ENCODE measurements around the gene CD274.

Gene CD274

DNA sequence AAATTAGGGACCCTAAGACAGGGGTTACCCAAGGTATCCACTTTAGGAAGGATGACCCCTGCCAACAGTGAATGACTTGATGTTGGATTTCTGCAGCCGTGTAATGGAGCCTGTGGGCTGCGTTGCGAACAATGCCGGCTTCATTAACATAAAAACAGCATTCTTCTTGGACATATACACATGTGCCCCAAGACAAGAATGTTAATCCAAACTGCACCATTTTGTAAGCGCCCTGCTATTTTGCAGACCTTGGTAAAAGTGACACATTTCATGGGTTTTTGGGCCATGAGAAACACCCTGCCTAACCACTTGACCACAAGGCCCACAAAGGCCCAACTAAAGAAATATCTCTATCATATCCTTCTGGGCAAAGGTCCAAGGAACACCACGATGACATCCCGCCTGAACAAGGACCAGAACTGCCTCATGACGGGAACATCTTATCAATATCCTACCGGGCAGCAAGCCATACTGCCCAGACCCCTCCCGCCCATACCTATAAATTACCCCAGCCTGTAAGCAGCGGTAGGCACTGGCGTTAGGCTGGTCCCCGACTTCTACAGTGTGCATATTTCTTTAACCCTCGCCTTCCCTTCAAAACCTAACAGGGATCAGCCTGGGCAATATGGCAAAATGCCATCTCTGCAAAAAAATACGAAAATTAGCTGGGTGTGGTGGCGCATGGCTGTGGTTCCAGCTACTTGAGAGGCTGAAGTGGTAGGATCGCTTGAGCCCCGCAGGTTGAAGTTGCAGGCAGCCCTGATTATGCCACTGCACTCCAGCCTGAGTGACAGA lies 50.3 kb downstream of the CD274 start:
- no peak for DNase-seq

DNA sequence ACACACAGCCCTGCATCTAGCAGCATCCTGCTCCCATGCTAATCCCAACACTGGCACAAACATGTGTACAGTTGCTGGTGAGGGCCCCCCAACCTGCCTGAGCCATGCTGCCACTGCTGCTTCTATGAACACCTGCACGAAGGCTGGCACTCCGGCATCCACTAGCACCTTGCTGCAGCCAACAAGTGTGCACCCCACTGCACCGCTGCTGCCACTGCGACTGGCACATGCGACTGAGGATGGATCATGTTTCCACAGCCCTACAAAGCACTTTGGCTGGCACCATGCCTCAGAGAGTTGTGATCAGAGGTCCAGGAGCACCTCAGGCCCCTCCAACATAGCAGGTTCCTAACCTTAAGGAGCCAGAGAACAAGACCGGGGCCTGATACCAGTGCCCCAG lies 52.2 kb downstream of the CD274 start:
- DNase-seq: no peak

DNA sequence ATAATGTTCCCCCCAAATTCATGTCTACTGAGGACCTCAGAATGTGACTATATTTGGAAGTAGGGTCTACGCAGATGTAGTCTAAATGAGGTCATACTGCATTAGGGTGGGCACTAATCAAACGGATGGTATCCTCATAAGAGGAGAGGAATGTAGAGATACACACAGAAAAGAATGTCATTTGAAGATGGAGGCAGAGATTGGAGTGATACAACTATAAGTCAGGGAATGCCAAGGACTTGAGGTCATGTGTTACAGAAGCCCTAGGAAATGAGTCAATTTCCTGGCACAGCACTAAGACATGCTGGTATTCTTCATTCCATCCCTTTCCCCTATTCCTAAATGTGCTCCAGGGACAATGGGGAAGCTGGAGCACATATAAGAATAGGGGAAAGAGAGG lies 59.2 kb downstream of the CD274 start:
- no peak for DNase-seq

- no peak for DNase-seq
These were observed 60.1 kb downstream of the CD274 start, which contains the start of gene PDCD1LG2 for GRCh38 chr9:5510360-5510931. PDCD1LG2 (plus strand) TSS chr9:5510531; CDS start chr9:5522547, 12,016 bp downstream.

GRCh38 chr9:5510989-5511388 lies 60.6 kb downstream of the CD274 start:
- DNase-seq: no peak

GRCh38 chr9:5511476-5511875 lies 61.1 kb downstream of the CD274 start:
- no peak for DNase-seq

DNA sequence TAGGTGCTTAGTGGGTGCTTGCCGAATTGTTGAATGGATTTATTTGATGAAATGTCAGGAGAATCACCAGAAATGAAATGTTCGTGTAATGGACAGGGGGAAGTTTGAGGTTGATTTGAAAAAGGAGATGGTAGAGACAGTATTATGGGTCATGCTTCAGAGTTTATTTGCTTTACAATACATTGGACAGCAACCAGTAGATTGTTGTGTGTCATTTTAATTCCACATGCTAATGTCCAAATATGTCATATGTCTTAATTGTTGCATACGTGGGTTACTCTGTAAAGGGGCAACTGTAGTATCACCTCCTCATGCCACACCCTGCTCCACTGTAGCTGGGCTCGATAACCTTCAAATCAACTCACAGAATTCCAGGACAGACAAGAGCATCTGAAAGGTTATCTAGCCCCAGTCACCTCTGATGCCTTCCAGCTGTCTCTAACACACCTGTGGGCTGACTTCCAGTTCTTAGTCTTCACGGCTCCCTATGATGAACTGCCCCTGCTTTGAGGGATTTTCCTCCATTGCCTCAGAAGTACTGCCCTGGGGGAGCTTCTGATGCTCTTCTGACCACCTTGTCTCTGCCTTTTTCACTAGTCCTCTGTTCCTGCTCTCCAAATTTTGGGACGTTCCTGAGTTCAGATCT lies 61.7 kb downstream of the CD274 start:
- no peak for DNase-seq

DNA sequence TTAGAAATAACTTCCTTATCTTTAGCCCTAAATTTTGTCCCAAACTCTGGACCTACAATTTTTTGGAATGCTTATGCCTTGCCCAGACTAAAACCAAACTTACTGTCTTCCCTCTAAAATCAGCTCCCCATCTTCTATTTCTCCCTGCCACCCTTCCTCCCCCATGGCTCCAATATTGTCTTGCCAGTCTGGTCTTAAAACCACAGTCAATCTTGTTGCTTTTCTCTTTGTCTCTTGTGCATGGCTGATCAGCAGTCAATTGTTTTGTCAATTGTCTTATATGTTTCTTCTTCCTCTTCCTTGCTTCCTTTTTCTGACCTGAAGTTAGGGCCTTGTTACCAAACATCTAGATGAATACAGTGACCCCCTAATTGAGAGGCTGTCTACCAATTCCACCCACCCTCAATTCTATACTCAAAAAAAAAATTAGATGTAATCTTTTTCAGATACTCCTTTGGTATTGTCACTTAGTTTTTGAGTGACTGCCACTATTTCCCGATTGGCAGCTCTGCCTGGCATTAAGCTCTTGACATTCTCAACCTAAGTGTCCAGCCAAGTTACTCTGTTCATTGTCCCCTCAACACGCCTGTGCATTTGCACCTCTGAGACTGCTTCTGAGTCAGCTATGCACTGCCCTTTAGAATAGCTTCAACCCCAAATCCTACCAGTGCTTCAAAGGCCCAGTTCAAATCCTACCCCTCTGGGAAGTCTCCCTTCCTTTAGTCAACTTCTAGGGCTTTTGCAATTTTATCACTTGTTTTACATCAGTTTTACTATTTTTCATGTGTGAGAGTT lies 62.5 kb downstream of the CD274 start:
- DNase-seq: no peak

DNA sequence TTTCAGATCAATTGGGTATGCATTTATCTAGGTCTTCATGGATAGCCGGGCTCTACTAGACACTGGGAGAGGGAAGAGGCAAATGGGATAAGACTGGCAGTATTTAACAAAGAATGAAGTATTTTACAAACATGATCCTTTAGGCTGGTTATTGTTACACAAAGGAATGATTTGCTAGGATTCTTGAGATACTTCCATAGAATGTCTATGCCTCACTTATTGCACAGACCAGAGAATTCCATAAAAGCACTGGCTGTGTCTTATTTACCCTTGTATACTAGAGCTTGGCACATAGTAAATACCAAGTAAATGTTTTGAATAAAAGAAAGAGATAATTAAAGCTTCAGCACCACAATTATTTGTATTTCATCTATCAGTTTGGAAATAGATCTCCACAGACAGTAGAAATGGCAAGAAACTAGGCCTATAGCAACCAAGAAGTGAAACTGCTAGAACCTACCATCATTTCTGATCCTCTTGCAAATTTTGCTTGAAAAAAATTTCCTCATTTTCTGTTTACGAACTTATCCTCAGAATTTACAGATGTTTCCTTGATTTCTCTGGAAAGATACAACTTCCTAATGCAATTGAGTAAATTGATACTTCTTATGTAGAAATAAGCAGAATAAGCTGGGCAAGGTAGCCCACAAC lies 63.7 kb downstream of the CD274 start:
- DNase-seq: no peak

GRCh38 chr9:5514617-5515260 lies 64.4 kb downstream of the CD274 start:
- no peak for DNase-seq

GRCh38 chr9:5515261-5515650 lies 64.9 kb downstream of the CD274 start:
- no peak for DNase-seq

GRCh38 chr9:5516453-5517220 lies 66.3 kb downstream of the CD274 start:
- DNase-seq: no peak

- DNase-seq: no peak
These were observed 68.0 kb downstream of the CD274 start for GRCh38 chr9:5518171-5518936.

DNA sequence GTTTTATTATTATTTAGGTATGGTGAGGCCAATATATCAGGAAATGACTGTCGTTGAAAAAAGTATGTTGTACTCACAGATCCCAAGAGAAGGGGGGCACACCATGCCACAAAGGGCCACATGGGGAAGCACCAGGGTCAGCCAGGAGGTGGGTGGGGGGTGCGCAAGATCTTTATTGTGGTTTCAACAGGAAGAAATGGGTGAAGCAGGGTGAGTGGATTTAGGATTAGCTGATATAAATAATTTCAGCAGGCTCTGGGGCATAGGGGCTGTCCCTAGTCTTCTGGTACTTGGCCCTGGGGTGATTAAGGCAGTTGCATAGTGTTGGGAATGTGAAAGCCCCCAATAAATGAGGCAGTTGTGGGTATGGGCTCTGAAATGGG lies 68.6 kb downstream of the CD274 start:
- no peak for DNase-seq
